GM11168 (cell line): Measurements from ENCODE around the gene ZNF177.

Source experiments
- in situ Hi-C: fragments of 300-500 bp; cut with MboI; formaldehyde crosslinking; loops from one replicate; pipeline ENCODE4 v1.12.0; 2022; ENCODE audit warnings: low sequenced_read_pairs; ENCODE audit not compliant: unreplicated experiment

ZNF177 gene

DNA sequence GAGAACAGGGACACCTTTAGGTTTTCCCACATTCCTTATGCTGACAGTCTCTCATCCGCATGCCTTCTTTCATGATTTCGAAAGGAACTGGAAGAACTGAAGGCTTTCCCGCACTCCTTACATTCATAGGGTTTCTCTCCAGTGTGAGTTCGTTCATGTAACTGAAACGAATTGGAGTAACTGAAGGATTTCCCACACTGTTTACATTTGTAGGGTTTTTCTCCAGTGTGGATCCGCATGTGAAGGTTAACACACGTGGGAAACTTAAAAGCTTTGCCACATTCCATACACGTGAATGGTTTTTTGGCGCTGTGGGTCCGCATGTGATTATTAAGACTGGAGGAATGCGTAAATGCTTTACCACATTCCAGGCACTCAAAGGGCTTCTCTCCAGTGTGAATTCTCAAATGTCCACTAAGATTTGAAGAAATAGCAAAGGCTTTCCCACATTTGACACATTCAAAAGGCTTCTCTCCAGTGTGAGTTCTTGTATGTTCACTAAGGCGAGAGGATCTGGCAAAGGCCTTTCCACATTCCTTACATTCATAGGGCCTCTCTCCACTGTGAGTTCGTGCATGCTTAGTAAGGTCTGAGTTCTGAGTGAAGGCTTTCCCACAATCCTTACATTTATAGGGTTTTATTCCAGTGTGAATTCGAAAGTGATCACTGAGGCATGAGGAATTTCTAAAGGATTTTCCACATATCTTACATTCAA, 50.6 kb downstream of the ZNF177 start:
- in situ Hi-C loops: no loop called here

DNA sequence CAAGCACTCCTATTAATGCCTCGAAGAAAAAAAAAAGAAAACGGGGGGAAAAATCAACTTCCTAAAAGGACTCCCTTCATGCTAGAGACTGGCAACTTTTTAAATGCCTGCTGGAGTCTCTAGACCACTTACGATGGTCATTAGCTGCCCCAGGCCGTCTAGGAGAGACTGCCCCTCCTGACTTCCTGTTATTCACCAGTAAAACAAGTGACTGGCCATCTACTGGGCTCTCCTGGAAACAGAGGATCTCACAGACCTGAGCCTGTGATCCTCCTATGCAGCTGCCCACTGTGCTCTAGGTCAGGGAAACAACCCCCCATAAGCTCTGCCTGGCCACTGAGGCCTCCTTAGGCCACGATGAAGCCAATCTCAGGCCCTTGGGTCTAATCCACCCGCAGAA, 65.1 kb downstream of the ZNF177 start:
- in situ Hi-C loops: no loop called here

DNA sequence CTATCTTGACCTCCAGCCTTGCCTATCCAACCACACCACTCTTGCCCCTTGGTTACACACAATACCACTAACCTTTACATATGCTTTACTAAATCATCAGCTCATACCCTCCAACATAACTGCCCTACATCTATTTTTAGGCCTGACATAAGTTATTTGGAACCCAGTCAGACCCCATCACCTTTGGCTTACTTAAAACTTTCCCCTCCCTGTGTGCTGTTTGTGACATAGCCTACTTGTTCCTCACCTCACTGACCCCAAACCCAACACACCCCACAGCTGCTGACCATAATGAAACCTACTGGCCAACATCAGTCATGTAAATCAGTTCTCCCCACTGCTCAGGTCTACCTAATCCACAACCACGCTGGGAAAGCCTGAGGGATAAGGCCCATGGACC, 67.6 kb downstream of the ZNF177 start:
- in situ Hi-C loops: no loop called here

DNA sequence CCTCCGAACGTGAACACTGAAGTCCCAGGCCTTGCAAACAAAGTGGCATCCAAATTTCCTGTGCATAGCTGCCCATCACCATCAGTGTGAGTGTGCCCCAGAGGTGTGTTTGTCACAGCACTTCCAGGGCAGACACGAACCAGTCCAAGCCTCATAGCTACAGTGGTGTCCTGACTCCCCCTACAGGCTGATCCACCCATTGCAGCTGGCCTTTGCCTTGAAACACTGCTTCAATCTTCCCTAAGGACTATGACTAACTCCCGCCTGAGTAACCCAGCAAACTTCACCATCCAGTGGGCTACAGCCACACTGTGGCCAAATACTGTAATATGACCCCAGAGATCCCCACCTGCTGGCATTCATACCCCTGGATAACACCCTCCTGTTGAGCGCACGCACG, 68.7 kb downstream of the ZNF177 start:
- in situ Hi-C loops: no loop called here
